ENCODE results near the gene MAST3. TPM values are rescaled to one million over a fixed set of nuclear protein-coding genes. Genes with fewer than 3 reads are reported as not detected.
"Not testable (repeated sequence)": the region's sequence is repeated elsewhere in the genome, so short reads cannot be mapped to it uniquely, and the experiment has no call there.

MAST3 gene
- total RNA-seq, 2 experiments from 2014 or later = 14.8 to 31.4 TPM

DNA sequence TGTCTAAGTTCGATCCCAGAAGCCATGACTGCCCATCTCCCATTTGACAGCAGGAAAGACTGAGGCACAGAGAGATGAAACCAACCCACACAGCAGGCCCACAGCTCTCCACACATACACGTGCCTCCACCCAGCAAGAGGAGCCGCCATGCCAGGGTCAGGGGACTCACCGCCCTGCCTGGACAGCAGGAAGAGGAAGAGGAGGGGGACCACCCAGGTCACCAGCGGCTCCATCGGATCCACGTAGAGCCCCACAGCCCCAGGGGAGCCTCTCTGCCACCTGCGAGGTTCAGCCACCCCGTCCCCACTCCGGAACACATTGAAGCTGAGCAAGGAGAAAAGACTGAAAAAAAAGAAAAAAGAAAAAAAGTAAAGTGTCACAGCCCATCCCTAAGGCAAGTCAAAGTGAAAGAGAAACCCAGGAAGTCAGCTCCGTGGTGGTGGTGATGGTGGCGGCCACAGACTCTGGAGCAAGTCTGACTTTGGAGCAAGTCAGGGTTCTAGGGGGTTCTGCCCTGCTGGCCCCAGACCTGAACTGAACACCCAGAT, 10.9 kb upstream of the MAST3 start, which contains the start of gene IL12RB1:
IL12RB1 (minus strand) TSS at position 345 of the 549 bp plus-strand sequence; CDS start at position 234, 111 bp downstream.
- Histone ChIP-seq H4K20me1 (ENCODE audit: insufficient read depth, low read length) (no peaks in the 10 kb centered on the region), H2AFZ (ENCODE audit: low read length) (peak within 1 kb of the TSS; percentile 80), H3K4me1 (ENCODE audit: insufficient read depth, low read length, poor library complexity, severe bottlenecking) (peaks cover 58% of the 10 kb centered on the region), H3K36me3 (ENCODE audit: insufficient read depth, low read length) (peaks cover 4% of the 10 kb centered on the region; the same call in 1 of the 2 replicates), H3K27ac (ENCODE audit: low read depth, low read length, poor library complexity, severe bottlenecking) (peak within 1 kb of the TSS; percentile 66), H3K9me3 (ENCODE audit: low read length) (no peaks in the 10 kb centered on the region), H3K79me2 (ENCODE audit: insufficient read depth, low read depth, low read length) (no peaks in the 10 kb centered on the region), H3K4me2 (ENCODE audit: low read length) (peak within 1 kb of the TSS; percentile 78), H3K9me2 (ENCODE audit: insufficient read depth, low read length) (no peaks in the 10 kb centered on the region), H3K4me3 (ENCODE audit: low read depth, low read length, poor library complexity, severe bottlenecking) (peak within 1 kb of the TSS; percentile 60)
- CTCF ChIA-PET (ENCODE audit: unreplicated experiment) = interaction anchor here (0.6 kb wide), 1 partner anchor 78 kb away, joined by 4 read pairs; the partner anchor contains the start of gene ARRDC2
- TF ChIP-seq, protein P1, sequence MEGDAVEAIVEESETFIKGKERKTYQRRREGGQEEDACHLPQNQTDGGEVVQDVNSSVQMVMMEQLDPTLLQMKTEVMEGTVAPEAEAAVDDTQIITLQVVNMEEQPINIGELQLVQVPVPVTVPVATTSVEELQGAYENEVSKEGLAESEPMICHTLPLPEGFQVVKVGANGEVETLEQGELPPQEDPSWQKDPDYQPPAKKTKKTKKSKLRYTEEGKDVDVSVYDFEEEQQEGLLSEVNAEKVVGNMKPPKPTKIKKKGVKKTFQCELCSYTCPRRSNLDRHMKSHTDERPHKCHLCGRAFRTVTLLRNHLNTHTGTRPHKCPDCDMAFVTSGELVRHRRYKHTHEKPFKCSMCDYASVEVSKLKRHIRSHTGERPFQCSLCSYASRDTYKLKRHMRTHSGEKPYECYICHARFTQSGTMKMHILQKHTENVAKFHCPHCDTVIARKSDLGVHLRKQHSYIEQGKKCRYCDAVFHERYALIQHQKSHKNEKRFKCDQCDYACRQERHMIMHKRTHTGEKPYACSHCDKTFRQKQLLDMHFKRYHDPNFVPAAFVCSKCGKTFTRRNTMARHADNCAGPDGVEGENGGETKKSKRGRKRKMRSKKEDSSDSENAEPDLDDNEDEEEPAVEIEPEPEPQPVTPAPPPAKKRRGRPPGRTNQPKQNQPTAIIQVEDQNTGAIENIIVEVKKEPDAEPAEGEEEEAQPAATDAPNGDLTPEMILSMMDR (conservative IDR thresholded peaks at IDR 0.05; ENCODE audit: low read length) = no peak
- TF ChIP-seq EZH2phosphoT487 (IDR thresholded peaks at IDR 0.05; ENCODE audit: borderline replicate concordance, low read depth, low read length) = no peak
- peak; percentile 64 for DNase-seq (ENCODE audit: low spot score)
- BruUV-seq (replicated peaks) = no TSS peak
- POLR2A ChIA-PET = interaction anchor here (0.5 to 3.4 kb wide), 5 partner anchors 12 to 245 kb away, joined by 3 to 24 read pairs (median 4); partner anchors contain the start of gene MAST3
- intact Hi-C loops (cut with micrococcal nuclease; ENCODE audit: unreplicated experiment) = no loop called here

DNA sequence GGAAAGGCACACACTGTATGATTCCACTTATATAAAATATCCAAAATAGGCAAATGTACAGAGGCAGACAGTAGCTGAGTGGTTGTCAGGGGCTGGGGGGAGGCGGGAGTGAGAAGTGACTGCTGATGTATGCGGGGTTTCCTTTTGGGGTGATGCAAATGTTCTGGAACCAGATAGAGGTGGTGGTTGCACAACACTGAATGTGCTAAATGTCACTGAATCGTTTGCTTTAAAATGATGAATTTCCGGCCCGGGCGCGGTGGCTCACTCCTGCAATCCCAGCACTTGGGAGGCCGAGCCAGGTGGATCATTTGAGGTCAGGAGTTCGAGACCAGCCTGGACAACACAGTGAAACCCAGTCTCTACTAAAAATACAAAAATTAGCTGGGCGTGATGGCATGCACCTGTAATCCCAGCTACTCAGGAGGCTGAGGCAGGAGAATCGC, 8.5 kb upstream of the MAST3 start:
- peak; percentile 85 for DNase-seq (ENCODE audit: low spot score)
- Histone ChIP-seq H3K4me1 (ENCODE audit: insufficient read depth, low read length, poor library complexity, severe bottlenecking) (peaks cover 81% of the 10 kb centered on the region), H3K4me3 (ENCODE audit: low read depth, low read length, poor library complexity, severe bottlenecking) (peak overlapping the region; percentile 53), H3K27ac (ENCODE audit: low read depth, low read length, poor library complexity, severe bottlenecking) (peak overlapping the region; percentile 97), H2AFZ (ENCODE audit: low read length) (peak overlapping the region; percentile 5; the same call in 1 of the 2 replicates), H3K4me2 (ENCODE audit: low read length) (peak overlapping the region; percentile 98)
- H3K36me3 ChIP-seq (ENCODE audit: insufficient read depth, low read length); H4K20me1 ChIP-seq (ENCODE audit: insufficient read depth, low read length); BruUV-seq (replicated peaks); H3K79me2 ChIP-seq (ENCODE audit: insufficient read depth, low read depth, low read length); H3K9me2 ChIP-seq (ENCODE audit: insufficient read depth, low read length); intact Hi-C loops (cut with micrococcal nuclease; ENCODE audit: unreplicated experiment); H3K9me3 ChIP-seq (ENCODE audit: low read length): not testable (repeated sequence)
- CTCF ChIA-PET (ENCODE audit: unreplicated experiment) = interaction anchor here (0.6 kb wide), 2 partner anchors 149 to 165 kb away, joined by 3 to 6 read pairs; no protein-coding TSS in a partner anchor
- POLR2A ChIA-PET = interaction anchor here (0.6 to 3.4 kb wide), 8 partner anchors 9 to 822 kb away, joined by 3 to 24 read pairs (median 4); partner anchors contain the start of genes BABAM1, JUND and MAST3

DNA sequence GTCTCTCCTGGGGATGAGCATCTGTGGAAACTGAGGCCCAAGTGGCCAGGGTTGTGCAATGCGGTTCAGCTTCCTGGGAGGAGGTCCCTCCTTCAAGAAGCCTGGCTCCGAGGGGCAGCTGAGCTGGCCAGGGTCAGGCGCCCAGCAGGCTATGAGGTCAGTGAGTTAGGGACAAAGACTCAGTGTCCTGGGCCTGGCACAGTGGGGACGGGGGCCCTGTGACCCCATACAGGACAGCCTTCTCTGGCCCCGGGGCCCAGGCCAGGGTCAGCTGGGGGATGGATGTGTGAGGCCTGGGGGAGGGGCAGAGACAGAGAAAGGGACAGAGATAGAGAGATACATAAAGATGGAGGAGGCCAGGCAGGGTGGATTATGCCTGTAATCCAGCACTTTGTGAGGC, 7.9 kb upstream of the MAST3 start:
- H3K79me2 ChIP-seq (ENCODE audit: insufficient read depth, low read depth, low read length) = peaks cover 5% of the 10 kb centered on the region; the same call in 1 of the 2 replicates
- no peak for TF ChIP-seq EZH2phosphoT487 (IDR thresholded peaks at IDR 0.05; ENCODE audit: borderline replicate concordance, low read depth, low read length)
- TF ChIP-seq, protein P1 (conservative IDR thresholded peaks at IDR 0.05; ENCODE audit: low read length) = no peak
- intact Hi-C loops (cut with micrococcal nuclease; ENCODE audit: unreplicated experiment) = loop anchor here (10.0 kb wide), 1 partner anchor 145 kb away; no protein-coding TSS in a partner anchor
- H3K36me3 ChIP-seq (ENCODE audit: insufficient read depth, low read length) = no peaks in the 10 kb centered on the region
- no peaks in the 10 kb centered on the region for H3K9me2 ChIP-seq (ENCODE audit: insufficient read depth, low read length)
- no peaks in the 10 kb centered on the region for H4K20me1 ChIP-seq (ENCODE audit: insufficient read depth, low read length)
- ChIA-PET CTCF (ENCODE audit: unreplicated experiment) (interaction anchor here (0.6 kb wide), 1 partner anchor 165 kb away, joined by 12 read pairs; a partner anchor contains a TSS), POLR2A (interaction anchor here (0.7 to 3.4 kb wide), 4 partner anchors 8 to 192 kb away, joined by 3 to 24 read pairs (median 4); partner anchors contain the start of genes JUND and MAST3)
- no TSS peak for BruUV-seq (replicated peaks)
- peak overlapping the region; percentile 5; the same call in 1 of the 2 replicates for H2AFZ ChIP-seq (ENCODE audit: low read length)
- no peaks in the 10 kb centered on the region for H3K9me3 ChIP-seq (ENCODE audit: low read length)
- no peak for DNase-seq (ENCODE audit: low spot score)
- peak overlapping the region; percentile 97 for H3K27ac ChIP-seq (ENCODE audit: low read depth, low read length, poor library complexity, severe bottlenecking)
- H3K4me3 ChIP-seq (ENCODE audit: low read depth, low read length, poor library complexity, severe bottlenecking) = peak overlapping the region; percentile 53
- H3K4me2 ChIP-seq (ENCODE audit: low read length) = peak overlapping the region; percentile 98
- H3K4me1 ChIP-seq (ENCODE audit: insufficient read depth, low read length, poor library complexity, severe bottlenecking) = peaks cover 87% of the 10 kb centered on the region
